C4-2B (cell line): ENCODE measurements around the gene RPS21.

Source experiments
- CTCF ChIP-seq: fragments of 450-650 bp; conservative IDR thresholded peaks from 2 replicates; pipeline ENCODE4 v1.5.1; 2017; ENCODE audit warnings: mild to moderate bottlenecking
- ZFX ChIP-seq: fragments of 450-650 bp; IDR thresholded peaks from 2 replicates; pipeline ENCODE4 v1.6.1; 2017

DNA sequence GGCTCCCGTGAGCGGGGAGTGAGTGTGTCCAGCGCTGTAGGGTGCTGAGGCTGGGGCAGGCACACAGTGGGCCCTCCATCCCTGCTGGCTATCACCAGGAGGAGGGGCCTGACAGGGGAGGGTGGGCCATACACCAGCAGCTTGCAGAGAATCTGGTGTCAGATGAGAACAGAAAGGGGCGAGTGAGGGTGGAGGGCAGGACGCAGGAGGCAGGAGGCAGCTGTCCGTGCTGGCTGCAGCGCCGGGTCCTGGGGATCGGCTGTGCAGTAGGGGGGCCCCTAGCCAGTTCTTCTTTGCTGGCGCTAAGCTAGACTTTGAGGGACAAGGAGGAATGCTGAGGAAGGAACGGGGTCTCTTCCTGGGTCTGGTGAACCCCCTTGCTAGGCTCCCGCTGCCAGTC is 21.7 kb downstream of the RPS21 start:
- TF ChIP-seq CTCF (no peak), ZFX (no peak)
